GM12878 (cell line): ENCODE results near the gene LTBP3.

ENCODE experiments used
- BACH1 ChIP-seq: fragments of 450-650 bp; IDR thresholded peaks from 2 replicates; pipeline ENCODE4 v1.6.1; 2017; ENCODE audit warnings: mild to moderate bottlenecking, borderline replicate concordance
- EP300 ChIP-seq, 2 experiments: fragments of 150-350 bp in 1 of 2; IDR thresholded peaks; 2 replicates each; pipeline ENCODE4 v1.6.1; 2011 to 2012; ENCODE audit warnings: low read depth in 2 of 2, low read length in 2 of 2, borderline replicate concordance in 1 of 2, improper control_type of control experiment in 1 of 2, inconsistent platforms in 1 of 2; ENCODE audit not compliant: control insufficient read depth in 1 of 2
- JUND ChIP-seq: IDR thresholded peaks from 2 replicates; pipeline ENCODE4 v1.6.1; 2012; ENCODE audit warnings: low read depth, mild to moderate bottlenecking, low read length, improper control_type of control experiment, moderate library complexity
- MYB ChIP-seq: fragments of 150-350 bp; IDR thresholded peaks from 2 replicates; pipeline ENCODE4 v1.6.1; 2014; ENCODE audit warnings: mild to moderate bottlenecking, low read depth, low read length, borderline replicate concordance
- NFIC ChIP-seq: IDR thresholded peaks from 2 replicates; pipeline ENCODE4 v1.6.1; 2012; ENCODE audit warnings: low read depth, mild to moderate bottlenecking, inconsistent platforms, low read length, moderate library complexity
- NRF1 ChIP-seq: conservative IDR thresholded peaks from 2 replicates; pipeline ENCODE4 v1.6.1; 2011; ENCODE audit warnings: mild to moderate bottlenecking, low read depth, low read length, improper control_type of control experiment
- POLR2A ChIP-seq: IDR thresholded peaks from 2 replicates; pipeline ENCODE4 v1.6.1; 2011; ENCODE audit warnings: low read depth, mild to moderate bottlenecking, low read length
- POLR2AphosphoS5 ChIP-seq: IDR thresholded peaks from 2 replicates; pipeline ENCODE4 v1.6.1; 2011; ENCODE audit warnings: mild to moderate bottlenecking, low read length, inconsistent platforms
- YY1 ChIP-seq: IDR thresholded peaks from 2 replicates; pipeline ENCODE4 v1.6.1; 2011; ENCODE audit warnings: low read depth, mild to moderate bottlenecking, low read length
- TF ChIP-seq, protein P1 (sequence below), 3 experiments: IDR thresholded peaks in 2 of 3; conservative IDR thresholded peaks in 1 of 3; 2 replicates each; pipeline ENCODE4 v1.5.1; 2011; ENCODE audit warnings: low read depth in 3 of 3, low read length in 3 of 3, mild to moderate bottlenecking in 3 of 3, control low read depth in 2 of 3, moderate library complexity in 2 of 3, inconsistent platforms in 1 of 3, mixed read lengths in 1 of 3; ENCODE audit not compliant: control insufficient read depth in 2 of 3, insufficient read depth in 1 of 3; ENCODE audit errors: extremely low read depth in 1 of 3
- TF ChIP-seq, protein P2 (sequence below): IDR thresholded peaks from 2 replicates; pipeline ENCODE4 v1.6.1; 2012; ENCODE audit warnings: low read depth, low read length, improper control_type of control experiment

DNA sequence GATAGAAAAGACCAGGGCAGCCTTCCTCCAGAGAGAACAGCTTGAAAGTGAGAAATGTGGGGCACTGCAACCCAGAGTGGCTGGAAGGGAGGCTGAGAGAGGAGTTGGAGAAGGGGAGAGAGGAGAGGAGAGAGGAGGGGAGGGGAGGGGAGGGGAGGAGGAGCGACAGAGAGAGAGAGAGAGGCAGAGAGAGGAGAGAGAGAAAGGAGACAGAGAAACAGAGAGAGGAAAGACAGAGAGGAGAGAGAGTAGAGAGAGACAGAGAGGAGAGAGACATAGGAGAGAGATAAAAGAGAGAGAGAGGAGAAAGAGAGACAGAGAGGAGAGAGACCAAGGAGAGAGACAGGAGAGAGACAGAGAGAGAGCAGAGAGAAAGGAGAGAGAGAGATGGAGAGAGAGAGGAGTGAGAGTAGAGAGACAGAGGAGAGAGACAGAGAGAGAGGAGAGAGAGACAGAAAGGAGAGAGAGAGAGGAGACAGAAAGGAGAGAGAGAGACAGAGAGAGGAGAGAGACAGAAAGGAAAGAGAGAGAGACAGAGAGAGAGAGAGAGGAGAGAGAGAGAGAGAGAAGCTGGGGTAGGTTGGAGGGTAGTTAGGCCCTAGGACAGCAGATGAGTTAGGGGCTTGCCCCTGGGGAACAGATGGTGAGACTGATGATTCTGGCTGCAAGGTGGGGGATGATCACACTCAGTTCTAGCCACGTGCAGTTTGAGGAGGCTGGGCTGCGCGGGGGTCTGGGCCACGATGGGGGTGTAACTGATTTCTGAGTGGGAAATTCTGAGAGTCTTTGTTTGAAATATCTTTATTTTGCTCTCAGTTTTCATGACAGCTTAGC lies 41.8 kb downstream of the LTBP3 start:
- TF ChIP-seq, protein P1, sequence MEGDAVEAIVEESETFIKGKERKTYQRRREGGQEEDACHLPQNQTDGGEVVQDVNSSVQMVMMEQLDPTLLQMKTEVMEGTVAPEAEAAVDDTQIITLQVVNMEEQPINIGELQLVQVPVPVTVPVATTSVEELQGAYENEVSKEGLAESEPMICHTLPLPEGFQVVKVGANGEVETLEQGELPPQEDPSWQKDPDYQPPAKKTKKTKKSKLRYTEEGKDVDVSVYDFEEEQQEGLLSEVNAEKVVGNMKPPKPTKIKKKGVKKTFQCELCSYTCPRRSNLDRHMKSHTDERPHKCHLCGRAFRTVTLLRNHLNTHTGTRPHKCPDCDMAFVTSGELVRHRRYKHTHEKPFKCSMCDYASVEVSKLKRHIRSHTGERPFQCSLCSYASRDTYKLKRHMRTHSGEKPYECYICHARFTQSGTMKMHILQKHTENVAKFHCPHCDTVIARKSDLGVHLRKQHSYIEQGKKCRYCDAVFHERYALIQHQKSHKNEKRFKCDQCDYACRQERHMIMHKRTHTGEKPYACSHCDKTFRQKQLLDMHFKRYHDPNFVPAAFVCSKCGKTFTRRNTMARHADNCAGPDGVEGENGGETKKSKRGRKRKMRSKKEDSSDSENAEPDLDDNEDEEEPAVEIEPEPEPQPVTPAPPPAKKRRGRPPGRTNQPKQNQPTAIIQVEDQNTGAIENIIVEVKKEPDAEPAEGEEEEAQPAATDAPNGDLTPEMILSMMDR (IDR thresholded peaks at IDR 0.05 in 2 of 3, conservative IDR thresholded peaks at IDR 0.05 in 1 of 3; ENCODE audit: control insufficient read depth in 2 of 3, extremely low read depth in 1 of 3, insufficient read depth in 1 of 3, low read depth in 3 of 3, low read length in 3 of 3), result no peak
- TF ChIP-seq JUND (no peak), MYB (no peak), BACH1 (no peak), NFIC (no peak), POLR2AphosphoS5 (no peak), NRF1 (no peak), YY1 (no peak), EP300 (IDR thresholded peaks at IDR 0.05; ENCODE audit: borderline replicate concordance in 1 of 2, control insufficient read depth in 1 of 2, low read depth in 2 of 2, low read length in 2 of 2) (no peak), POLR2A (no peak)
- TF ChIP-seq, protein P2, sequence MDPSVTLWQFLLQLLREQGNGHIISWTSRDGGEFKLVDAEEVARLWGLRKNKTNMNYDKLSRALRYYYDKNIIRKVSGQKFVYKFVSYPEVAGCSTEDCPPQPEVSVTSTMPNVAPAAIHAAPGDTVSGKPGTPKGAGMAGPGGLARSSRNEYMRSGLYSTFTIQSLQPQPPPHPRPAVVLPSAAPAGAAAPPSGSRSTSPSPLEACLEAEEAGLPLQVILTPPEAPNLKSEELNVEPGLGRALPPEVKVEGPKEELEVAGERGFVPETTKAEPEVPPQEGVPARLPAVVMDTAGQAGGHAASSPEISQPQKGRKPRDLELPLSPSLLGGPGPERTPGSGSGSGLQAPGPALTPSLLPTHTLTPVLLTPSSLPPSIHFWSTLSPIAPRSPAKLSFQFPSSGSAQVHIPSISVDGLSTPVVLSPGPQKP, result no peak
